Neutrophil (primary cell): ENCODE results near the gene UNC80.

Source experiments
- H3K27ac ChIP-seq: fragments of 200-600 bp; sonication (generic); 2 replicates; pipeline ENCODE4 v1.5.1; 2016; ENCODE audit warnings: mild to moderate bottlenecking, moderate library complexity
- H3K27me3 ChIP-seq: fragments of 200-600 bp; sonication (generic); 2 replicates; pipeline ENCODE4 v1.6.0; 2016; ENCODE audit warnings: mild to moderate bottlenecking
- H3K36me3 ChIP-seq: fragments of 200-600 bp; sonication (generic); 2 replicates; pipeline ENCODE4 v1.5.1; 2017
- H3K4me1 ChIP-seq, 2 experiments: fragments of 200-600 bp in 1 of 2; sonication (generic) in 1 of 2; 1 replicate in 1 of 2; 2 replicates in 1 of 2; pipeline versions ENCODE4 v1.5.1 to v1.6.1; 2013 to 2016; ENCODE audit warnings: low read depth in 1 of 2, low read length in 1 of 2, mild to moderate bottlenecking in 1 of 2, moderate library complexity in 1 of 2; ENCODE audit not compliant: control insufficient read depth in 1 of 2, insufficient read depth in 1 of 2
- H3K4me3 ChIP-seq, 2 experiments: fragments of 200-600 bp in 1 of 2; sonication (generic) in 1 of 2; 1 replicate in 1 of 2; 2 replicates in 1 of 2; pipeline ENCODE4 v1.5.1; 2013 to 2016; ENCODE audit warnings: low read depth in 1 of 2, low read length in 1 of 2, mild to moderate bottlenecking in 1 of 2, moderate library complexity in 1 of 2
- H3K9me3 ChIP-seq: fragments of 200-600 bp; sonication (generic); 2 replicates; pipeline ENCODE4 v1.5.1; 2016
- CTCF ChIP-seq: fragments of 200-600 bp; sonication (generic); IDR thresholded peaks from 2 replicates; pipeline ENCODE4 v1.5.1; 2016; ENCODE audit warnings: antibody characterized with exemption

Gene UNC80

GRCh38 chr2:209946539-209946938, 174.9 kb downstream of the UNC80 start:
- Histone ChIP-seq H3K27ac (no peak overlapping the region), H3K4me3 (no peak overlapping the region), H3K4me1 (no peaks in the 10 kb centered on the region), H3K9me3 (no peaks in the 10 kb centered on the region), H3K36me3 (no peaks in the 10 kb centered on the region), H3K27me3 (peaks cover 23% of the 10 kb centered on the region)
- no peak for TF ChIP-seq CTCF

GRCh38 chr2:209956271-209956670, 184.6 kb downstream of the UNC80 start:
- H3K27ac ChIP-seq, result no peak overlapping the region
- no peaks in the 10 kb centered on the region for H3K9me3 ChIP-seq
- no peaks in the 10 kb centered on the region for H3K4me1 ChIP-seq
- H3K27me3 ChIP-seq, result no peaks in the 10 kb centered on the region
- H3K36me3 ChIP-seq, result no peaks in the 10 kb centered on the region
- TF ChIP-seq CTCF, result no peak
- H3K4me3 ChIP-seq, result no peak overlapping the region

GRCh38 chr2:209958016-209958415, 186.4 kb downstream of the UNC80 start:
- Histone ChIP-seq H3K9me3 (no peaks in the 10 kb centered on the region), H3K4me3 (no peak overlapping the region), H3K27ac (no peak overlapping the region), H3K27me3 (no peaks in the 10 kb centered on the region), H3K36me3 (no peaks in the 10 kb centered on the region), H3K4me1 (no peaks in the 10 kb centered on the region)
- TF ChIP-seq CTCF, result no peak

GRCh38 chr2:209960045-209960444, 188.4 kb downstream of the UNC80 start:
- H3K36me3 ChIP-seq, result no peaks in the 10 kb centered on the region
- no peak for TF ChIP-seq CTCF
- H3K27ac ChIP-seq, result no peak overlapping the region
- no peak overlapping the region for H3K4me3 ChIP-seq
- H3K9me3 ChIP-seq, result no peaks in the 10 kb centered on the region
- H3K4me1 ChIP-seq, result no peaks in the 10 kb centered on the region
- H3K27me3 ChIP-seq, result no peaks in the 10 kb centered on the region

GRCh38 chr2:209960676-209961630, 189.3 kb downstream of the UNC80 start:
- no peak for TF ChIP-seq CTCF
- Histone ChIP-seq H3K27me3 (no peaks in the 10 kb centered on the region), H3K36me3 (no peaks in the 10 kb centered on the region), H3K4me1 (no peaks in the 10 kb centered on the region), H3K27ac (no peak overlapping the region), H3K4me3 (no peak overlapping the region), H3K9me3 (no peaks in the 10 kb centered on the region)
